H1 (cell line): ENCODE data around the gene CSAD. TPM values are rescaled to one million over a fixed set of nuclear protein-coding genes. Genes with fewer than 3 reads are reported as not detected.

Experiments
- ASH2L ChIP-seq: fragments of 200-600, 300-600 bp; sonication (generic); IDR thresholded peaks from one replicate; pipeline ENCODE4 v1.7.1; 2017; ENCODE audit warnings: low read length
- CEBPB ChIP-seq: IDR thresholded peaks from 2 replicates; pipeline ENCODE4 v1.6.1; 2012; ENCODE audit warnings: low read depth, low read length
- CHD7 ChIP-seq: fragments of 300-600 bp; sonication (generic); IDR thresholded peaks from 2 replicates; pipeline ENCODE4 v1.7.1; 2012; ENCODE audit warnings: low read length, moderate library complexity, mild to moderate bottlenecking, inconsistent platforms; ENCODE audit not compliant: insufficient replicate concordance
- EGR1 ChIP-seq: IDR thresholded peaks from 2 replicates; pipeline ENCODE4 v1.6.1; 2011; ENCODE audit warnings: low read depth, low read length, borderline replicate concordance
- GTF2F1 ChIP-seq: IDR thresholded peaks from 2 replicates; pipeline ENCODE4 v1.6.1; 2012; ENCODE audit warnings: low read depth, low read length, improper control_type of control experiment, borderline replicate concordance
- JUN ChIP-seq: IDR thresholded peaks from 2 replicates; pipeline ENCODE4 v1.6.1; 2011; ENCODE audit warnings: low read depth, mild to moderate bottlenecking, improper control_type of control experiment, low read length
- JUND ChIP-seq: IDR thresholded peaks from 2 replicates; pipeline ENCODE4 v1.6.1; 2011; ENCODE audit warnings: mild to moderate bottlenecking, improper control_type of control experiment, low read length
- NANOG ChIP-seq: IDR thresholded peaks from 2 replicates; pipeline ENCODE4 v1.6.1; 2011; ENCODE audit warnings: low read length, low read depth, mild to moderate bottlenecking, inconsistent platforms; ENCODE audit not compliant: insufficient read depth, poor library complexity, severe bottlenecking
- POU5F1 ChIP-seq: IDR thresholded peaks from 2 replicates; pipeline ENCODE4 v1.6.1; 2011; ENCODE audit warnings: low read depth, mild to moderate bottlenecking, low read length, moderate library complexity
- SIX5 ChIP-seq: IDR thresholded peaks from 2 replicates; pipeline ENCODE4 v1.6.1; 2011; ENCODE audit warnings: mild to moderate bottlenecking, low read depth, low read length
- SUZ12 ChIP-seq: fragments of 200-600 bp; sonication (generic); IDR thresholded peaks from 2 replicates; pipeline ENCODE4 v1.6.1; 2012; ENCODE audit warnings: mild to moderate bottlenecking, inconsistent platforms, low read length, moderate library complexity, mixed read lengths
- YY1 ChIP-seq: IDR thresholded peaks from 2 replicates; pipeline ENCODE4 v1.6.1; 2011; ENCODE audit warnings: low read depth, mild to moderate bottlenecking, low read length
- polyA plus RNA-seq, 7 experiments: library from polyadenylated mRNA; depleted of rRNA in 3 of 7; stranded (reverse) in 5 of 7; unstranded in 2 of 7; fragments of >200 nt in 5 of 7; fragments of 200-250 nt in 2 of 7; gene quantifications; 1 replicate in 5 of 7; 2 replicates in 1 of 7; 4 replicates in 1 of 7; pipeline versions ENCODE4 v1.2.1 to v1.2.3, GENCODE V29; 2011 to 2013; ENCODE audit warnings: missing spikeins in 2 of 7, mixed read lengths in 2 of 7
- total RNA-seq: library from RNA; stranded (reverse); fragmentation: NEBNext Ultra II Directional; extraction: Animal tissue kit (Norgen Biotek cat#: 25700); gene quantifications from 2 replicates; pipeline ENCODE4 v1.2.1, GENCODE V29; 2021

CSAD gene
- total and polyA plus RNA-seq, 2 of the 8 experiments (the other 6 are each of a cell fraction or from before 2014, with no cell fraction given): 8.8 to 11.3 TPM

GRCh38 chr12:53176750-53177149 is 4.0 kb downstream of the CSAD start (continued):
- TF ChIP-seq CHD7 (no peak), JUN (no peak), NANOG (no peak), EGR1 (no peak), SIX5 (no peak), GTF2F1 (no peak), JUND (no peak), CEBPB (no peak), SUZ12 (no peak), ASH2L (no peak), POU5F1 (no peak), YY1 (no peak)
